Activated CD8-positive, alpha-beta memory T cell treated with anti-CD3 and anti-CD28 coated beads for 1 hour (primary cell): Measurements from ENCODE around the gene NQO2.
"Not testable (repeated sequence)": the region's sequence is repeated elsewhere in the genome, so short reads cannot be mapped to it uniquely, and the experiment has no call there.

ENCODE experiments used
- DNase-seq, 2 donors: peaks; one replicate each; pipeline ENCODE4 v3.0.0-alpha.2; 2020; ENCODE audit warnings: low read depth in 1 of 2; ENCODE audit errors: extremely low read depth in 1 of 2

NQO2 gene

DNA sequence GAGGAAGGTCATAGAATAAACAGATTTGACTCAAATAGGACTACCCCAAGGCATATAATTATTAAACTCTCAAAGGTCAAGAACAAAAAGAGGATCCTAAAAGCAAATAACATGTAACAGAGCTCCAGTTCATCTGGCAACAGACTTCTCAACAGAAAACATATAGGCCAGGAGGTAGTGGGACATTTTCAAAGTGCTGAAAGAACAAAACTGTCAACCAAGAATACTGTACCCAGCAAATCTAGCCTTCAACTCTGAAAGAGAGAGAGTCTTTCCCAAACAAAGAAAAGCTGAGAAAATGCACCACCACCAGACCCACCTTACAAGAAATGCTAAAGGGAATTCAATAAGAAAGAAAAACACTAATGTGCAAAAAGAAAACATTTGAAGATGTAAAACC is 11.9 kb downstream of the NQO2 start:
- no peak for DNase-seq

DNA sequence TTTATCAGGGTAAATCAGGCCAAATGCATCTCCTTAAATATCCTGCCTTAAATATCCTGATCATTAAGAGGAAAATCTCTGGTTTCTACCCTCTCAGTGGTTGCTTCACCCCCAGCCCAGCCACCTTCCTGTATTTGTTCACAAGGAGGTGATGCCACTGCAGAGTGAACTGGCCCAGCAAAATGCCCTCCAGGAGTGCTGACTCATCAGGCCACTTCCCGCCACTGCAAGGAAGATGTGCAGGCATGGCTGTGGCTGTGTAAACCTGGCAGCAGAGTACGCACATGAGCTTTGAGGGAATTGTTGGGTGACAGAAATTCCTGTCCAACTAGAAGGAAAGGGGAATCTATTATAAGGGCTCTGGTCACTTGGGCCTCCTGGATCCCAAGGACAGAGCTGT is 13.8 kb downstream of the NQO2 start:
- DNase-seq = no peak

DNA sequence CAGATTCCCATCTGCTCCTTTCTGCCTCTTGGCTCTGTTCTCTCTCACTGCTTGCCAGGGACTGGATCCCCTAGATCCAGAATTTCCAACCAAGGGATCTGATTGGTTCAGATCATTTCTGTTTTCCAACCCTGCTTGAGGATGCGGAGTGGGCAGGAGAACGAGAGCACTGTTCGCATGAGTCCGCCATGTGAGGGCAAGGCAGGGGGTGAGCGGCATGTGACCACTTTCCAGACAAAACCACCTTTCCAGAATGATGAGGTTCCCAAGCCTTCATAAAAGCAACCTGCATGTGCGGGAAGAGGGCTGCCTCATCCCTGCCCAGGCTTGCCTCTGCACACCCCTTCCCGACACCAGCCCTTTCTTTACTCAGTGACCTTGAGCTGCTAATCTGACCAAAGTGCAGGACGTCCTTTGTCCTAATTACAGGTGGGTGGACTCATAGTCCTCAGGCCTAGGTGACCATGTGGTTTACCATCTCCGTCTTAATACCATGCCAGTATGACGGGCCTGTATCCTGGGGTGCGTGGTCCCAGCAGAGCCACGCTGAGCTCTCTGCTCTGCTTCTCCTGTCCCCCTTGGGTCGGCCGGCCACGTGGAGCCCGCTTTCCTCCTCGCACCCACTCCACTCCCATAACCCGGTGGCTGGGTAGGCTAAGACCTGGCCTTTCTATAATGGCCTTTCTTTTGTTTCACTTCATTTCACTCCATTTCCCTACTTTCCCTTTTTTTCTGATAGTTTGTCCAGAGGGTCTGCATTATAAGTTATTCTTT is 14.4 kb downstream of the NQO2 start:
- DNase-seq = no peak

DNA sequence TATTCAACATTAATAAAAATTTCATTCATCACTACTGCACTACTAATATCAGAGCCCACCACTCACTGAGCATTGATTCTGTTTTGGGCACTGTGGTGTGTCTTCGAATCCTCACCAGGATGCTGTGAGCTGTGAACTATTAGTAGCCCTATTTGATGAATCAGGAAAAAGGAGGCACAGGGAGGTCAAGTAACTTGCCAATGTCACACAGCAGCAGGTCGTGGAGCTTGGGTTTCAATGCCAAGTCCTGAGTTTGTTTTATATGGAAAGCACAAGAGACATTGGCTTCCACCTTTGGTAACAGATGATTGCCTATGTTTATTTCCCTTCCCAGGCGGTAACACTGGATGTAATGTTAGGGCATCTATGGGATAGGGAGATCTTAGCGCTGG is 15.0 kb downstream of the NQO2 start:
- DNase-seq = no peak

DNA sequence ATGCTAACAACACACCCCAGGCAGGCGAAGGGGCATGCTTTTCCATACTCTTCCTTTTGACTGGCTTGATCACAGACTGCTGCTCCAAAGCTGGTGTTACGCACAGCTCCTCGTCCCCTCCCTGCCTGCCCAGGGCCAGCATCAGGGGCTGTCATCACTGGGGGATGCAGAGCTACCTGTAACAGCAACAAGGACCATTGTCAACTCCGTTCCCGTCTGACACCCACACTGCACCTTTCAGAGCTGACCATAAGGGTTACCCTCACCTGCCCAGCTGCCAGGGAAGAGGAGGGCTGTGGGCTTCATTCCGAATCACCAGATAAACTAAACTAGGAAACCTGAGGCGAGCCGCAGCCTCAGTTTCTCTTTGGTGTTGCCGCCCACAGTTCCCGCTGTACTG is 15.4 kb downstream of the NQO2 start:
- DNase-seq = no peak

DNA sequence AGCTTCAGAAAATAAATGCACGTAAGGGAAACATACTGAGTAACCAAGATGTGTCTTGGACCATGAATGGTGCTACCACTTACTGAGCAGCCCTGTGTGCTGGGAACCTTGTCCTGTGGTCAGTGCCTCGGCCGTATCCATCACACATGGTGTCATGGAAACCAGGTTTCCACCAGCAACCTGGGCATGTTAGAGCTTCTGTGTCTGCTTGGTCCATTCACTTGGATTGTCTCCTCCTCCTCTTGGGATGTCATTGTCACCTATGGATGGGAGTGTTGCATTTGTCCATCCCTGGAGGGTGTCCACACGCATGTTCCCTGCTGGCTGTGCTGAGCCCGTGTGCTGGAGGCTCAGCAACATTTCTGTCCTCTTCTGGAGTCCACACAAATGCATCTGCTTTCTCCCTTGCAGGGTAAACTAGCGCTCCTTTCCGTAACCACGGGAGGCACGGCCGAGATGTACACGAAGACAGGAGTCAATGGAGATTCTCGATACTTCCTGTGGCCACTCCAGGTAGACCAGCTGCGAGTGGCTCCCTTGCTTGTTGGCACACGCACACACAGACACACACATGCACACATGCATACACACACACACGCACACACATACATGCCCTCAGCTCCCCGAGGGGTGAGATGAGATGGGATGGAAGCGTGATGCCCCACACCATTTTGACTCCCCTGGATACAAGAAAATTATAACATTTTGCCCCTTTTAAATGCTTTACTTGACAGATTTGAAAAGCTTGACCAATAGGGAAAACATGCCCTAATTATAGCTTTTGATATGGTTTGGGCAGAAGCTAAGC is 17.0 kb downstream of the NQO2 start:
- DNase-seq = no peak

DNA sequence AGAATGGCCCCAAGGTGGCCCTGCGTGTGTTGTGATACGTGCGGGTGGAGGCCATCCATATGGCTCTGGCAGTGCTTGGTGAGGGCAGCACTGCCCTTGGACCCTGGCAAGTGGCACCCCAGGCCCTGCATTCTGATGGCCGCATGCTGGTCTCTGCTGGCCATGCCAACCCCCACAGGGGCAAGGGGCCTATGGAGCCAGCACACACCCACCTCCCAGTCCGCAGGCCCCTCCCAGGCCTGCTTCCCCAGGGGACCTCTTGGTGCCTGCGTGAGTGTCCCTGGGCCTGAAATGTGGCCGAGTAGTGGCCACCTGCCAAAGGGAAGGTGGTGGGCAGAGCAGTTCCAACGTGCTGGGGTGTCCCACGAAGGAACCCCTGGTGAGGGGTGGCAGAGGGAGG is 17.6 kb downstream of the NQO2 start:
- DNase-seq = no peak

DNA sequence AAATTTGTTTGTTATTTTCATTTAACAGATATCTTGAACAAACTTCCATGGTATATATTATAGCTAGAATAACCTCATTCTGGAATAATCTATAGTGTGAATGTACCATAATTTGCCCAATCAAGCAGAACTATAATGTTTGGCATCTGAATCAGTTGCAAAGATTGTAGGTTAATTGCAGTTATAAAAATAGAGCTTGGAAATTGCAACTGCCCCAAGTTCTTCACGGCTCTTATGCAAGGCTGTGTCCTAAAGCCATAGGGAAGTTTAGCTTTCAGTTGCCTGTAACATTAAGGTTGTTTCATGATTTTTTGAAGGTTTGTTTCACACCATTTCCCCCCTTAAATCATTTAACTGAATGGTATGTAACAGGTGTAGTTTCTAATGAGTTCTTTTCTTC is 19.4 kb downstream of the NQO2 start:
- DNase-seq = no peak

DNA sequence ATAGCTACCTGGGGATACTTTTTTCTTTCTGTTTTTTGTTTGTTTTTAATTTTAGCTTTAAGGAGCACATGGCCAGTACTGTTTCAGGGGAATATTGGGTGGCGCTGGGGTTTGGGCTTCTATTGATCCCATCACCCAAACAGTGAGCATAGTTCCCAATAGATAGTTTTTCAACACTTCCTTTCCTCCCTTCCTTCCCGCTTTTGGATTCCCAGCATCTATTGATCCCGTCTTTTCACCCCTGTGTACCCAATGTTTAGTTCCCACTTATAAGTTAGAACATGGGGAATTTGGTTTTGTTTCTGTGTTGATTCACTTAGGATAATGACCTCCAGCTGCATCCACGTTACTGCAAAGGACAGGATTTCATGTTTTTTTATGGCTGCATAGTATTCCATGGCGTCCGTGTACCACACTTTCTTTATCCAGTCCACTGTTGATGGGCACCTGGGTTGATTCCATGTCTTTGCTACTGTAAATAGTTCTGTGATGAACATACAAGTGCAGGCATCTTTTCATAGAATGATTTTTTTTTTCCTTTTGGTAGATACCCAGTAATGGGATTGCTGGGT is 20.1 kb downstream of the NQO2 start:
- no peak for DNase-seq

DNA sequence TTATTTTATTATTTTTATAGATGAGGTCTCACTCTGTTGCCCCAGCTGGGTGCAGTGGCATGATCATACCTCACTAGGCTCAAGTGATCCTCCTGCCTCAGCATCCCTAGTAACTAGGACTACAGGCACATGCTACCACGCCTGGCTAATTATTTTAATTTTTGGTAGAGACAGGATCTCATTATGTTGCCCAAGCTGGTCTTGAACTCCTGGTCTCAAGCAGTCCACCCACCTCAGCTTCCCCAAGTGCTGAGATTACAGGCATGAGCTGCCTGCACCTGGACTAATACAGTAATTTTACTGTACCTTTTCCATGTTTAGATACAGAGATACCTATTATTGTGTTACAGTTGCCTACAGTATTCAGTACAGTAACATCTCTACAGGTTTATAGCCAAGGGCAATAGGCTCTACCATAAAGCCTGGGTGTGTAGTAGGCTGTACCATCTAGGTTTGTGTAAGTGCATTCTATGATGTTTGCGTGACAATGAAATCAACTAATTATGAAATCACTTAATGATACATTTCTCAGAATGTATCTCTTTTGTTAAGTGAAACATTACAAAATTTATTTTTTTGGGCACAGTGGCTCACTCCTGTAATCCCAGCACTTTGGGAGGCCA is 21.4 kb downstream of the NQO2 start:
- not testable (repeated sequence) for DNase-seq

DNA sequence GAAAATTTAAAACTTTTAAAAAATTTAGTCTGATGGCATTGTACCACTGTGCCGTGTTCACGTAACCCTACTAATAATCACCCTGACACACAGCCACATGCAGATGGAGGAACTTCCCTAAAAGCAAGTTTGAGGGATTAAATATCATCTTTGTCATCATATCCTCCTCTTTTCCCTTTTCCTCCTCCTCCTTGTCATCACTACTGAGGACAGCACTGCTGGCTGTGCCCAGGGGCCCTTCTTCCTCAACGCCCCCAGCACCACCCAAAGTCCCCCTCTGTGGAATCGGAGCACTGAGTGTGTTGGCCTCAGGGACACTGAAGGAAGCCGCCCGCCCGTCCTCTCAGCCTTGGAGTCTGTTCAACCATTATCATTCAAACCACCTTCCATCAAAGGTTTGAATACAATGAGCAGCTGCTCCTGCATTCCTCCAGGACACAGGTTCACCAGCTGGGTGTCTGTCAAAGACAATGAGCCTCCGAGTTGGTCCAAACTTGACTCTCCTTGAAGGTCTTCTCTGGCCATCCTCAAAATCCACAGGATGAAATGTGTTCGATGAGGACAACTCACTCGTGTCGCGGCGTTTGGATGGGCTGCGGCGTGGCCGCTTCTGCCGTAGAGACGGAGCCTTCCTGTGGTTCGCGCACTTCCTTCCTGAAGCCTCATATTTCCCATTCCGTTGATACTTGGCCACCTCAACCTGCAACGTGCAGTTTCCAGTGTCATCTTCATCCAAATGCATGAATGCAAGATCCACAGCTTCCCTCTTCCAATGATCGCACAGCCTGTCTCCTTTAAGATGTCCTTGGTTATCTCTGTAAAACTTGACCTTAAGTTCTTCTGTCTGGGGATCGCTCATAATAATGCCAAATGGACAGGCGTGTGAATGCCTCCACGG is 23.3 kb downstream of the NQO2 start:
- no peak for DNase-seq

DNA sequence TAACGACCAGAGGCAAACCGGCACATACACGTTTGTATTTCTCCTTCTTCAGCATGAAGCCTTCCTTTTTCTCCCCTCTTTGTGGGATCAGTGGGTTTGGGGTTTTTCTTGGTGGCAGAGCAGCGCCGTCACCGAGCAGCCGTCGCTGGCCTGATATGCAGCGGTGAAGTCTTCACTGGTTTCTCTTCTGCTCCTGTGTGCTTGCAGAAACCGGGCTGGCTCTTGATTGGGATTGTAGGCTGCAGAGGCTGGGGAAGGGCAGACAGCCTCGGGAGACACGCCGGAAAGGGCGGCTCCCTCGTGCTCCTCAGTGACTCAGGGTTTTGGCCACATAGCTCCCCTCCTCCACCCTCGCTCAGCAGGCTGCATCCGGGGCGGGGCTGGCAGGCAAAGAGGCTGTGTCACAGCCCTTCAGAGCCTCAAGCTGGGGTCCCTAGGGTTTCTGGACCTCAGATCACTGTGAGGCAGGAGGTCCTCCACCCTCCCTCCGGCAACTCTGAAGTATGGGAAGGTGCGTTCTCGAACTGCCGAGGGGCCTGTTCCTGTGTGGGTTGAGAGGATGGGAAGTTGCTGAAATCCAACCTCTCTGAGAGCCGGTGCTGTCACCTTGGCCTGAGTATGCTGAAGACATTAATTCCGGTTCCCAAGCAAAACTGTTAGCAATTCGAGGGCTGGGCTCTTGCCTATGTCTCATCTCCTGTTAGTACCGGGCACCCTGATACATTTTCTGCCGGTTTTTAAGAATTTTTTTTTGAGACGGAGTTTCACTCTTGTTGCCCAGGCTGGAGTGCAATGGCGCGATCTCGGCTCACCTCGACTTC is 24.2 kb downstream of the NQO2 start:
- peak; percentile 75 to 83 for DNase-seq

DNA sequence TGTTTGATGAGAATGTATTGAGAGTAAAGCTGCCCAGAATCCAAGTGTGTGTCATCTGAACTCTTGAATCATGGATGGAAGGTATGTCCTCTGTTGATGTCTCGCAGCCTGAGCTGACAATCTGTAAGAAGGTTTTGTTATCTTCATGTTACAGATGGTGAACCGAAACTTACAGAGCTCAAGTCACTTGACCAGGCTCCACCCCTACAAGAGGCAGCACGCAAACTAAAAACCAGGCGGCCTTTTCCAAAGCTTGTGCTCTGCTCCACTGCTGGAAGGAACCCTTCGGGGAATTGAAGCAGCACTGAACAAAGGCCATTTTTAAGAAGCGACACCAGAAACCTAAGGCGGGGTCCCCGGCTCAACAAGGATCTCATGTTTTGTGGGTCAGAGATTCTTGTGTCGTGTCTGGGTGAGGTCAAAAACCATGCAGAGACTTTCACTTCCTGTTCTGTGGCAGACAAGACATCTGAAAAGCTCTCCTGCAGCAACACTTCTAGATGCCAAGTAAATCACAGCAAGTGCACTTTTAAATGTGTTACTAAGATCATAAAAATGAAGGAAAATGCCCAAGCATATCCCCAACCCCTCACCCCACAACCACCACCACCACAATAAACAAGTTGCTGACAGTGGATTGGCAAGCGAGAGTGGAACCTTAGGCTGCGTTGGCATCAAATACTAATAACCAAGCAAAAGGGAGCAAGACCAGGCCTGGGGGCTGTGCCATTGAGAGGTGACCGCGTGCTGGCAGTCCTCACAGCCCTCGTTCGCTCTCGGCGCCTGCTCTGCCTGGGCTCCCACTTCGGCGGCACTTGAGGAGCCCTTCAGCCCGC is 27.3 kb downstream of the NQO2 start:
- no peak for DNase-seq

DNA sequence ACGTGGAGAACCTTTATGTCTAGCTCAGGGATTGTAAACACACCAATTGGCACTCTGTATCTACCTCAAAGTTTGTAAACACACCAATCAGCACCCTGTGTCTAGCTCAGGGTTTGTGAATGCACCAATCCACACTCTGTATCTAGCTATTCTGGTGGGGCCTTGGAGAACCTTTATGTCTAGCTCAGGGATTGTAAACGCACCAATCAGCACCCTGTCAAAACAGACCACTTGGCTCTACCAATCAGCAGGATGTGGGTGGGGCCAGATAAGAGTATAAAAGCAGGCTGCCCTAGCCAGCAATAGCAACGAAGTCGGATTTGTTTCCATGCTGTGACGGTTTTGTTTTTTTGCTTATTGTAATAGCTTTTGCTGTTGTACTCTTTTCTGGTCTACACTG is 28.5 kb downstream of the NQO2 start:
- DNase-seq = not testable (repeated sequence)

DNA sequence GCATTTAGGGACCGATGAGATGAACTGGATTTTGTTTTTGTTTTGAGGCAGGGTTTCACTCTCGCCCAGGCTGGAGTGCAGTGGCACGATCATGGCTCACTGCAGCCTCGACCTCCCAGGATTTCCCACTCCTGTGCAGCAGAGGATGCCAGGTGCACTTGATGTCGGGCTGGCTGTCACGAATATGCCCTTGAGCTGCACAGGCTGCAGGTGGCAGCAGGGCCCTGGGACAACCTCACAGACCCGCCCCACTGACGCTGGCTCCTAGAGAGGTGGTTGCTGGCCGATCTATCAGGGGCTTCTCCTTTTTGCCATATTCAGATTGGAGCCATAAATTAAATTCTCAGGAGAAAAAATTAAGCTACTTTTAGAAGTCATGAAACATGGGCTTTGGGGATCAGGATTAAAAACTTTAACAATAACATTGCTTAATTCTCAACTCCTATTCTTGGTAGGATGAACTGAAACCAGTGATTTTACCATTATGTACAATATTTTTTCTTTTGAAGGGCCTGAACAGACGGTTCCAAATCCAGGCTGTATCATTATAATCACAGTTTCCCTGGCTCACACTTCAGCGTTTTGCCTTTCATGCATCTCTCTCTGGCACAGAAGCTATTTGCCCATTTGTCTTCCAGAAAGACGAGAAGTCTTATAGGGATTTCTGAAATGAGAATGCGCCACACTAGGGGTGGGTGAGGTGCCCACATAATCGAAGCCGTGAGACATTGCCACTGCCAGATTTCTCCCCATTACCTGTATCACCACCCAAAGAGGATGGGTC is 32.4 kb downstream of the NQO2 start:
- no peak for DNase-seq

DNA sequence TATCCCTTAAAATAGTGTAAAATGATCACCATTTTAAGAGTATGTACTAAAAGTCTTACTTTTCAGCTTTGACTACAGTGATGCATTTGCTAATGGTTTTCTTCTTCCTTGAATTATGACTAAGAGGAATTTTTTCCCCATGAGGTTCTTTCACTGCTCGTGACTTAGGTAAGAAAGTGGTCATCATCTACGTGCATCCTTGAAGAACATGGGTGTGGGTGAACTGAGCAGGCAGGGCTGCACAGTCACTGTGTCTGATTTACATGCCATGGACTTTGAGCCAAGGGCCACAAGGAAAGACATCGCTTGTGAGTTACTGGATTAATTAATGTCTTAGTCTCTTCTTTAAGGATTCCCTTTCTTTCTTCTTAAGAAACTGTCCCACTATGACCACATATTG is 33.3 kb downstream of the NQO2 start:
- no peak for DNase-seq

DNA sequence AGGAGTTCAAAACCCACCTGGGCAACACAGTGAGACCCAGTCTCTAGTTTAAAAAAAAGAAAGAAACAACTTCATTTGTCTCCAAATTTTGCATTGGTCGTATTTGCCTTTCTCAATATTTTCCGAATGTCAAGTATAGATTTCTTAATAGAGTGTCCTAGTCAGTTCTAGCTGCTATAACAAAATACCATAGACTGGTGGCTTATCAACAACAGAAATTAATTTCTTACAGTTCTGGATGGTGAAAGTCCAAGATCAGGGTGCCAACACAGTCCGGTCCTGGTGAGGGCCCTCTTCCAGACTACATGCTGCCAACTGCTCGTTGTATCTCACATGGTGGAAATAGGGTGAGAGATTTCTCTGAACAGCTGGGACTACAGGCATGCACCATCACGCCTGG is 34.0 kb downstream of the NQO2 start:
- DNase-seq = no peak

DNA sequence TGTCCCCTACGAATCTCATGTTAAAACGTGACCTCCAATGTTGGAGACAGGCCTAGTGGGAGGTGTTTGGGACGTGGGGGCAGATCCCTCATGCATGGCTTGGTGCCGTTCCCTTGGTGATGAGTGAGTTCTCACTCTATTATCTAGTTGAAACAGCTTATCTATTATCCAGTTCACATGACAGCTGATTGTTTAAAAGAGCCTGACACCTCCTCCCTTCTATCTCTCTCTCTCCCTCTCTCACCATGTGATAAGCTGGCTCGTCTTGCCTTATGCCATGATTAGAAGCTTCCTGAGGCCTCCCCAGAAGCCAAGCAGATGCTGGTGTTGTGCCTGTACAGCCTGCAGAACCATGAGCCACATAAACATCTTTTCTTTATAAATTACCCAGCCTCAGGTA is 35.7 kb downstream of the NQO2 start:
- DNase-seq = no peak
